NCI-H510A (cell line): ENCODE data around the gene FAM151A.
"Not testable (repeated sequence)": the region's sequence is repeated elsewhere in the genome, so short reads cannot be mapped to it uniquely, and the experiment has no call there.

Experiments
- DNase-seq: peaks from one replicate; lab custom pipeline; 2025; lab: John Stamatoyannopoulos, UW

Gene FAM151A

GRCh38 chr1:54636461-54637446 lies 13.4 kb upstream of the FAM151A start:
- not testable (repeated sequence) for DNase-seq

GRCh38 chr1:54635804-54636203 lies 12.5 kb upstream of the FAM151A start:
- not testable (repeated sequence) for DNase-seq

- no peak for DNase-seq
Measured at GRCh38 chr1:54627196-54627595, 3.9 kb upstream of the FAM151A start.

- DNase-seq: no peak
Measured at GRCh38 chr1:54624466-54625464, 1.4 kb upstream of the FAM151A start.

- DNase-seq: no peak
Measured at GRCh38 chr1:54619749-54620148, 3.6 kb downstream of the FAM151A start.

GRCh38 chr1:54615531-54616279 lies 7.6 kb downstream of the FAM151A start:
- no peak for DNase-seq

GRCh38 chr1:54614563-54614962 lies 8.8 kb downstream of the FAM151A start:
- no peak for DNase-seq

- DNase-seq: no peak
Measured at GRCh38 chr1:54614024-54614423, 9.3 kb downstream of the FAM151A start.

GRCh38 chr1:54611621-54612020 lies 11.7 kb downstream of the FAM151A start:
- DNase-seq: no peak

GRCh38 chr1:54610601-54611580 lies 12.4 kb downstream of the FAM151A start:
- DNase-seq: no peak

GRCh38 chr1:54610048-54610447 lies 13.3 kb downstream of the FAM151A start:
- no peak for DNase-seq

- no peak for DNase-seq
Measured at GRCh38 chr1:54609301-54609921, 13.9 kb downstream of the FAM151A start.

- no peak for DNase-seq
Measured at GRCh38 chr1:54608566-54609230, 14.6 kb downstream of the FAM151A start.

- no peak for DNase-seq
Measured at GRCh38 chr1:54607821-54608565, 15.3 kb downstream of the FAM151A start.

GRCh38 chr1:54606990-54607325 lies 16.4 kb downstream of the FAM151A start:
- no peak for DNase-seq

- no peak for DNase-seq
Measured at GRCh38 chr1:54606096-54606989, 17.0 kb downstream of the FAM151A start.

GRCh38 chr1:54604572-54605370 lies 18.6 kb downstream of the FAM151A start:
- DNase-seq: peak; percentile 32
